LNCaP clone FGC (cell line): ENCODE data around the gene KRTAP10-6.
"Not testable (repeated sequence)": the region's sequence is repeated elsewhere in the genome, so short reads cannot be mapped to it uniquely, and the experiment has no call there.

Source experiments
- DNase-seq: peaks from one replicate; pipeline ENCODE4 v3.0.0-alpha.2; 2011; ENCODE audit warnings: low read depth
- H3K4me3 ChIP-seq: 2 replicates; pipeline ENCODE4 v1.5.1; 2011; ENCODE audit warnings: mild to moderate bottlenecking, low read depth, low read length, control low read depth
- TF ChIP-seq, protein P1 (sequence below): IDR thresholded peaks from 2 replicates; pipeline ENCODE4 v1.5.1; 2012; ENCODE audit warnings: mild to moderate bottlenecking; ENCODE audit not compliant: control insufficient read depth, insufficient read depth; ENCODE audit errors: extremely low read depth

The KRTAP10-6 gene

DNA sequence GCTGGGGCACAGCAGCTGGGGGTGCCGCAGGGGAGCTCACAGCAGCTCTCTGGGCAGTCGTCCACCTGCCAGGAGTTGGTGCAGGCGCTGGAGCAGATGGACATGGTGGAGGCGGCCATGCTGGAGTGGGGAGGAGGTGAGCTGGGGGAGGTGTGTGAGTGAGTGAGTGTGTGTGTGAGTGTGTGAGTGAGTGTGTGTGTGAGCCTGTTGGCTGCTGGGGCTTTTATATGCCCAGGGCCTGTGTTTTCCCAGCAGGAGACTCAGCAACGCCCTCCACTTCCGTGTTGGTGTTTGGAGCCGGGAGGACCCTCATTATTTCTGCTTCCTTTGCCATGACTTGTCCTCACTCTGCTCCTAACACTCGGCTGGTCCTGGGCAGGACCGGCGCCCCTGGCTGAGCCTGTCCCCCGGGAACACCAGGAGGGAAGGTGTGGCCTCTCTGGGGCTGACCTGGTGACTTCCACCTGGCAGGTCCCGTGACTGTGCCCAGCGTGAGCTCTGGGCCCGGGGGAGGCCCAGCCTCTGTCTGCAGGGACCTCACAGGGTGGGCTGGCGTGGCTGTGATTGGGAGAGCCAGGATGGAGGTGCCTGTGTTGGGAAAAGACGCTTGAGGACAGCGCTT, 40.9 kb downstream of the KRTAP10-6 start, which contains the start of gene KRTAP10-2:
TSS of gene KRTAP10-2 (minus strand) at position 166 of the 622 bp plus-strand sequence. CDS start at position 119, 47 bp downstream.
- no peak for DNase-seq
- TF ChIP-seq, protein P1, sequence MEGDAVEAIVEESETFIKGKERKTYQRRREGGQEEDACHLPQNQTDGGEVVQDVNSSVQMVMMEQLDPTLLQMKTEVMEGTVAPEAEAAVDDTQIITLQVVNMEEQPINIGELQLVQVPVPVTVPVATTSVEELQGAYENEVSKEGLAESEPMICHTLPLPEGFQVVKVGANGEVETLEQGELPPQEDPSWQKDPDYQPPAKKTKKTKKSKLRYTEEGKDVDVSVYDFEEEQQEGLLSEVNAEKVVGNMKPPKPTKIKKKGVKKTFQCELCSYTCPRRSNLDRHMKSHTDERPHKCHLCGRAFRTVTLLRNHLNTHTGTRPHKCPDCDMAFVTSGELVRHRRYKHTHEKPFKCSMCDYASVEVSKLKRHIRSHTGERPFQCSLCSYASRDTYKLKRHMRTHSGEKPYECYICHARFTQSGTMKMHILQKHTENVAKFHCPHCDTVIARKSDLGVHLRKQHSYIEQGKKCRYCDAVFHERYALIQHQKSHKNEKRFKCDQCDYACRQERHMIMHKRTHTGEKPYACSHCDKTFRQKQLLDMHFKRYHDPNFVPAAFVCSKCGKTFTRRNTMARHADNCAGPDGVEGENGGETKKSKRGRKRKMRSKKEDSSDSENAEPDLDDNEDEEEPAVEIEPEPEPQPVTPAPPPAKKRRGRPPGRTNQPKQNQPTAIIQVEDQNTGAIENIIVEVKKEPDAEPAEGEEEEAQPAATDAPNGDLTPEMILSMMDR, result no peak
- H3K4me3 ChIP-seq, result no peak within 1 kb of the TSS

GRCh38 chr21:44550807-44551206, 41.5 kb downstream of the KRTAP10-6 start:
- TF ChIP-seq, protein P1, result no peak
- no peak overlapping the region for H3K4me3 ChIP-seq
- no peak for DNase-seq

GRCh38 chr21:44550285-44550684, 42.0 kb downstream of the KRTAP10-6 start:
- H3K4me3 ChIP-seq, DNase-seq: not testable (repeated sequence)

GRCh38 chr21:44549525-44550211, 42.6 kb downstream of the KRTAP10-6 start:
- no peak for DNase-seq
- TF ChIP-seq, protein P1, result no peak
- H3K4me3 ChIP-seq, result no peak overlapping the region

- TF ChIP-seq, protein P1, result no peak
- DNase-seq, result no peak
Observed at GRCh38 chr21:44548922-44549321, 43.4 kb downstream of the KRTAP10-6 start.

DNA sequence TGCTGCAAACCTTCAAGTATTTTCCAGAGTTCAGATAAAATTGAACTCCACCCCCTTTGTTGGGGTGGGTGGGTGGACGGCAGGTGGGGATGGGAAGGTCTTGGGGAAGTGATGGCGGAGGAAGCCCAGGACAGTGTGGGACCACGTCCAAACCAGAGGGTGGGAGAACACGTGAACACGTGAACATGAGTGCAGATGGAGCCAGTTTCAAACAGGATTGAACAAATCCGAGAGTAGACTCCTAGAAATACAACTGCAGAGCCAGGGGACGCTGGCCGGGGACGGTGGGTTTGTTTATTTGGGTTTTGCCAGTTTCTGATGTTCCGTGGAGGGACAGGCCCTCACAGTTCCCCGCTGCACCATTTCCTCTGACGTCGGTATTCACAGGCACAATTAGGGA, 43.9 kb downstream of the KRTAP10-6 start:
- TF ChIP-seq, protein P1, result no peak
- no peak for DNase-seq
- no peak overlapping the region for H3K4me3 ChIP-seq

More at GRCh38 chr21:44548922-44549321, 43.4 kb downstream of the KRTAP10-6 start:
- no peak overlapping the region for H3K4me3 ChIP-seq

DNA sequence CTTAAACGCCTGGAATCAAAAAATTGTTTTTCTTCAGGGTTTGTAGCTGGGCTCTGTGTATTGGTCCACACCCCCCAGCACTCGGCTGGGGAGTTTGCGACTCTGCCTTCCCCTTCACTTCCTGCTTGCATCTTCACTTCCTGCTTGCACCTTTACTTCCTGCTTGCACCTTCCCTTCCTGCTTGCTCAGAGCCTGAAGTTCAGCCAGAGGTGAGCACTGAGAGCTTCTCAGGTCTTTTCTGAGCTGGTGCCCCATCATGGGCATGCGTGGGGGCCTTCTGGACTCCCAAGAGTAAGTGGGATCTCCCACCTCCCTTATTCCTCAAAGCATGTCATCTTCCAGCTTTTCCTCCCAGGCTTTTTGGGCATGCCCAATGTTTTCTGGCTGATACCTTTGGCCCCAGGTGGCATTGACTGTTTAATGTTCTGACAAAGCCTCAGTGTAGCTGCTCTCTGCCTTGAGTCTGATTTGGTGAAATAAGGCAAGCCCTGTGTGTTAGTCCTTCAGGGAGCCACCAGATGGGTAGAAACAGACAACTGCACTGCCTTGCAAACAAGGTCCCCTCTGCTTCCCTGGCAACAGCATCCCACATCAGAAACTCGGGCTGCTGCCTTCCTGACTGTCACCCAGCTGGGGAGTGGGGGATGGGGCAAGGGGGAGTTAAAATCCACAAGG, 44.5 kb downstream of the KRTAP10-6 start:
- H3K4me3 ChIP-seq, result no peak overlapping the region
- TF ChIP-seq, protein P1, result no peak
- no peak for DNase-seq
